AG04450 (cell line): ENCODE data around the gene CPT1A. TPM values are rescaled to one million over a fixed set of nuclear protein-coding genes. Genes with fewer than 3 reads are reported as not detected.

Experiments
- CTCF ChIA-PET: fragments of 300-600, 350-600 bp; formaldehyde crosslinking; extraction: SDS; loops from one replicate; lab custom pipeline; 2022; ENCODE audit warnings: antibody characterized with exemption, inconsistent platforms; lab: Charles Lee
- POLR2A ChIA-PET: fragments of 350-600 bp; formaldehyde crosslinking; extraction: SDS; loops from one replicate; lab custom pipeline; 2021; ENCODE audit warnings: antibody characterized with exemption, inconsistent platforms; lab: Yijun Ruan, JAX
- DNase-seq: peaks from one replicate; pipeline ENCODE4 v3.0.0-alpha.2; 2011; ENCODE audit warnings: low read depth, low spot score
- H3K27ac ChIP-seq: one replicate; pipeline ENCODE4 v1.5.1; 2012; ENCODE audit warnings: low read depth, low read length, control low read depth
- H3K27me3 ChIP-seq: one replicate; pipeline ENCODE4 v1.6.0; 2012; ENCODE audit warnings: low read length; ENCODE audit not compliant: control insufficient read depth, insufficient read depth
- H3K4me3 ChIP-seq: 2 replicates; pipeline ENCODE4 v1.5.1; 2011; ENCODE audit warnings: mild to moderate bottlenecking, low read depth, low read length, control low read depth
- H3K9me3 ChIP-seq: 2 replicates; pipeline ENCODE4 v1.5.1; 2012; ENCODE audit warnings: low read length; ENCODE audit not compliant: control insufficient read depth, insufficient read depth
- CTCF ChIP-seq: IDR thresholded peaks from 2 replicates; pipeline ENCODE4 v1.5.1; 2011; ENCODE audit warnings: low read depth, low read length, control low read depth, inconsistent platforms
- polyA plus RNA-seq: library from polyadenylated mRNA; depleted of rRNA; stranded (reverse); fragments of >200 nt; gene quantifications from 2 replicates; pipeline ENCODE4 v1.2.3, GENCODE V29; 2011

CPT1A gene
- polyA plus RNA-seq, 1 experiment = 12.4 TPM

DNA sequence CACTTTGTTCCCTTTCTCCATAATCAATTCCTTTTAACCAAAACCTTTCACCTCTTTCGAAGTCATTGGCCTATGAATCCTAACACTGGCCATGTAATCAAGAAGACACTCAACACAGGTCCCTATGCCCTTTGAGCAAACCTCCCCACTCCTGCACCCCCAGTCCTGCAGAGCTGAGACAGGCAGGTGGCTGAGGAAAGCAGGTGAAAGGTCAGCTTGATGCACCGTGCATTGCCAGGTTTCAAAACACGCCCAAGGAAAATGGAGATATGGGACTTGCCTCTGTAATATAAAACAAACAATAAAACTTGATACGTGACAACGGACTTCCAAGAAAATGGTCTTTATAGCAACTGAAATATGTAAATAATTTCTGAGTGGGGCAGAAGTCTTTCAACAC is 10.6 kb downstream of the CPT1A start:
- Histone ChIP-seq H3K27ac (no peak overlapping the region), H3K9me3 (no peaks in the 10 kb centered on the region), H3K27me3 (no peaks in the 10 kb centered on the region), H3K4me3 (no peak overlapping the region)
- ChIA-PET CTCF (no interaction called here), POLR2A (no interaction called here)
- TF ChIP-seq CTCF = no peak
- DNase-seq = no peak

- ChIA-PET POLR2A (no interaction called here), CTCF (no interaction called here)
- no peak for TF ChIP-seq CTCF
- Histone ChIP-seq H3K27ac (no peak overlapping the region), H3K4me3 (no peak overlapping the region), H3K27me3 (no peaks in the 10 kb centered on the region), H3K9me3 (no peaks in the 10 kb centered on the region)
- no peak for DNase-seq
Measured at GRCh38 chr11:68829581-68829980, 12.1 kb downstream of the CPT1A start.

DNA sequence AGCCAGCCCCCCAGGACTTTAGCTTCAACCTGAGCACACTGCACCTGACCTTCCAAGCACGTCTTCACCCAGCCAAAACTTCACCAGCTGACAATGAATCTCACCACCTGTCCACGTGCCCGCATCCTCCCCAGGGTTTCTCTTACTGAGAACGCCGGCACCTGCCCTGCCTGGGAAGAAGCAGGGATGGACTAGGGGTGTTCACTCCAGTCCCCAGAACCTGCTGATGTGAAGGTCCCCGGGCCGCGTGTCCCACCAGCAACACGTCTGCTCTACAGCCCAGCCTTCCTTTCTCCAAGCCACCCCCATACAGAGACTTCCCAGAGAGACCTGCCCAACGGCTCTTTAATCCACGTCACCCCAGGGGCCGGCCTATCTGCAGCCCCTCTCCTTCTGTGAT is 12.8 kb downstream of the CPT1A start:
- TF ChIP-seq CTCF = no peak
- ChIA-PET POLR2A (no interaction called here), CTCF (no interaction called here)
- no peaks in the 10 kb centered on the region for H3K9me3 ChIP-seq
- no peak for DNase-seq
- no peak overlapping the region for H3K27ac ChIP-seq
- H3K27me3 ChIP-seq = no peaks in the 10 kb centered on the region
- no peak overlapping the region for H3K4me3 ChIP-seq

GRCh38 chr11:68828155-68828931 is 13.4 kb downstream of the CPT1A start:
- no peak for DNase-seq
- Histone ChIP-seq H3K4me3 (no peak overlapping the region), H3K9me3 (no peaks in the 10 kb centered on the region), H3K27me3 (no peaks in the 10 kb centered on the region), H3K27ac (no peak overlapping the region)
- ChIA-PET POLR2A (no interaction called here), CTCF (no interaction called here)
- TF ChIP-seq CTCF = no peak

DNA sequence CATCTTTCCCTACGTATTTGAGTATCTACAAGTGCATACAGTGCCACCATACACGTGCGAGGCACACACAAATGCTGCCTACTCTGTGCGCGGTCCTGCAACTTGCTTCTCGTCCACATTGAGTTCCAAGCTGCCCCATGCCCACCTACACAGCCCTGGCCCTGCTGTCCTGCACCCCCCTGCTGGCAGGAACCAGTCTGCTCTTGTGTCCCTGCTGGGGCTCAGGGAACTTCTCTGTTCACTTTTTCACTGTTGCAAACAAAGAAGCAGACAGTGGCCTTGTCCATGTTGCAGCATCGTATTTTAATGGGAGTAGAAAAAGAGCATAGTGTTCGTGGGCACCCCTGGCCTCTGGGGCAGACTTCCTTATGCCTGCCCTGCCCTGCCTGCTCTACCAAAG is 14.0 kb downstream of the CPT1A start:
- CTCF ChIA-PET = no interaction called here
- Histone ChIP-seq H3K27me3 (no peaks in the 10 kb centered on the region), H3K9me3 (no peaks in the 10 kb centered on the region), H3K4me3 (no peak overlapping the region), H3K27ac (no peak overlapping the region)
- TF ChIP-seq CTCF = peak; percentile 2; the same call in 1 of the 2 replicates
- POLR2A ChIA-PET = no interaction called here
- DNase-seq = no peak
